GM12865 (cell line): ENCODE data around the gene COPRS.

Experiments used
- DNase-seq: peaks from one replicate; pipeline ENCODE4 v3.0.0; 2010; ENCODE audit warnings: low read depth
- H3K4me3 ChIP-seq: 2 replicates; pipeline ENCODE4 v1.5.1; 2011; ENCODE audit warnings: mild to moderate bottlenecking, low read depth, low read length, control low read depth
- CTCF ChIP-seq: IDR thresholded peaks from 2 replicates; pipeline ENCODE4 v1.5.1; 2011; ENCODE audit warnings: low read length, control low read depth, low read depth, inconsistent platforms; ENCODE audit not compliant: insufficient read depth; ENCODE audit errors: missing control alignments

The COPRS gene

DNA sequence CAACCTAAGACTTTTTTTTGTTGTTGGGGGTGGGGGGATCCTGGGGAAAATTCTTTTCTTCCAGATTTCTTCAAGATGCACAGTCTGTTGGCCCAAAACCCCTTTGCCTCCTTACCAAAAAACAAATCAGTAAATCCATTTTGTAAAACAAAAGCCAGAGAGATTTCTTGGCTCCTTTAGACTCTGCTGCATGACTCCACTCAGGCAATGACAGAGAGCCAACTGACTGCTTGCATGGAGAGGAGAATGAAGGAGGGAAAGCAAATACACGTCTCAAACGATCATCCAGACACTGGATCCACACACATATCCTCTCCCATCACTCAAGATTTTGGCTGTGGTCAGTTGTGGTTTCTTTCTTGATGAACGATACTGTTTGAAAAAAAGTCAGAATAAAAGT is 13.8 kb downstream of the COPRS start:
- DNase-seq: no peak
- TF ChIP-seq CTCF: no peak

GRCh38 chr17:31843070-31843745 is 15.8 kb downstream of the COPRS start:
- no peak overlapping the region for H3K4me3 ChIP-seq
- no peak for DNase-seq
- no peak for TF ChIP-seq CTCF

More for the DNA sequence above, 13.8 kb downstream of the COPRS start:
- no peak overlapping the region for H3K4me3 ChIP-seq

GRCh38 chr17:31842195-31843069 is 16.6 kb downstream of the COPRS start:
- peak; percentile 68 for DNase-seq
- H3K4me3 ChIP-seq: no peak overlapping the region

DNA sequence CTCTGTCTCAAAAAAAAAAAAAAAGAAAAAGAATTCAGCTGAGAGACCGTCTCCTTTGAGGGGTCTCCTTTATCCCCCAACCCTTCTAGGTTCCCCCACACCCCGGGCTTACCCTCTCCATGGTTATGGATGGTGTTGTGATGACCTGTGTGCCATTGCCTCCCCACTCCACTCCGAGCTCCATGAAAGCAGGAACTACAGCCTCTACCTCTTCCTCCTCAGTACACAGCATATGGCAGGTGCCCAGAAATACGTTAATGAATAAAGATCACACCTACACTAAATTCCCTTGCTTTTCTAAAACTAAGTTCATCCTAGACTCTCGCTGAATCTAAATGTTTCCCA is 17.2 kb downstream of the COPRS start:
- H3K4me3 ChIP-seq: no peak overlapping the region
- no peak for DNase-seq
- no peak for TF ChIP-seq CTCF

More at GRCh38 chr17:31842195-31843069, 16.6 kb downstream of the COPRS start:
- TF ChIP-seq CTCF: peak; percentile 88

DNA sequence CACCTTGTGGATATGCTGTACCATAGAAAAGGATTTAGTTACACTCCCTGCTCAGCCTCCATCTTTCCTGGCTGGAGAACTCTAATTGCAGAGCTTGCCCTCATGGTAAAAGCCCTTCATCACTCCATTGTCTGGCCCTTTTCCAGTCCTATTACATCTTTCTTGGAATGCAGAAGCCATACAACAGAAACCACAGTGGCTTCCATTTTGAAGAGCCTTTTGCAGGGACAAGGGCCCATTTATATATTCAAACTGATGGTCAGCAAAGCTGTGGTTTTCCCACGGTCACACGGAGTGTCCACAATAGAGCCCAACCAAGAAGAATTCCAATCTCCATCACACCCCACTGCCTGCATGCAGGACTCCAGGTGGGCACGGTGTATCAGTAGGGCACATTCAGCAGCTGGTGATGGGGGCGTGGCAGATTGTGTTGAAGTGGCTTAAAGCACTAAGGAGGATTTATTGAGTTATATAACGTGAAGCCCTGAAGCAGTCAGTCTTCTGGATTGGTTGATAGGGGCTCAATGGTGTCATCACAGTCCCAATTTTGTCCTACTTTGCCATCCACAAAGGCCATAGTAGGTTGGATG is 20.3 kb downstream of the COPRS start:
- DNase-seq: no peak
- H3K4me3 ChIP-seq: no peak overlapping the region
- TF ChIP-seq CTCF: no peak

DNA sequence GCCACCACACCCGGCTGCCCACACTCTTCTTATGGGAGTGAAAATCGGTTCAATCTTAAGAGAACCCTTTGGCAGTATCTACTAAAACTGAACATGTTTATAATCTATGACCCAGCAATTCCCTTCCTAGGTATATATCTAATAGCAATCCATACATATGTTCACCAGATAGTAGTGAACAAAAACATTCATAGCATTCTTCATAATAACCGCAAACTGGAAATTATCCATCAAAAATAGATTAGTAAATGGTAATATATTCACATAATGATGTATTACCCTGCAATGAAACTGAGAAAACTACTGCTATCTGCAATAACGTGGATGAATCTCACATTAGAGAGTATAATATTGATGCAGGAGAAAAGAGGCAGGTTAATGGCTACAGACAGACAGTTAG is 23.1 kb downstream of the COPRS start:
- H3K4me3 ChIP-seq: no peak overlapping the region
- DNase-seq: no peak
- no peak for TF ChIP-seq CTCF

DNA sequence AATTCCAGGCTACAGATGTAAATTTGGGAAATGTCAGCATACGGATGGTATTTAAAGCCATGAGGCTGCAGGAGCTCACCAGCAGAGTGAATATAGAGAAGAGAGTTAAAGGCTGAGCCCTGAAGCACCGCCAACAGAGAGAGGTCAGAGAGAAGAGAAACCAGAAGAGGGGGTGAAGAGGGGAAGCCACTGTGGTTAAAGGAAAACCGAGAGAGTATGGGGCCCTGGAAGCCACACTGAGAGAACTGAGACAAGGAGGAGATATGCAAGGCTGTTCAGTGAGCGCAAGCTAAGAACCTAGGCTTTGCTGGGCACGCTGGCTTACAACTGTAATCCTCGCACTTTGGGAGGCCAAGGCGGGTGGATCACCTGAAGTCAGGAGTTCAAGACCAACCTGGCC is 24.6 kb downstream of the COPRS start:
- TF ChIP-seq CTCF: no peak
- no peak overlapping the region for H3K4me3 ChIP-seq
- DNase-seq: peak; percentile 78
